Eye (tissue), 1 donor: ENCODE data around the gene KCNJ5.
A peak's percentile ranks its signal among the peaks of the same experiment; 100 is the strongest.

ENCODE experiments used
- DNase-seq: peaks from one replicate; pipeline ENCODE4 v3.0.0-alpha.2; 2015

Gene KCNJ5

DNA sequence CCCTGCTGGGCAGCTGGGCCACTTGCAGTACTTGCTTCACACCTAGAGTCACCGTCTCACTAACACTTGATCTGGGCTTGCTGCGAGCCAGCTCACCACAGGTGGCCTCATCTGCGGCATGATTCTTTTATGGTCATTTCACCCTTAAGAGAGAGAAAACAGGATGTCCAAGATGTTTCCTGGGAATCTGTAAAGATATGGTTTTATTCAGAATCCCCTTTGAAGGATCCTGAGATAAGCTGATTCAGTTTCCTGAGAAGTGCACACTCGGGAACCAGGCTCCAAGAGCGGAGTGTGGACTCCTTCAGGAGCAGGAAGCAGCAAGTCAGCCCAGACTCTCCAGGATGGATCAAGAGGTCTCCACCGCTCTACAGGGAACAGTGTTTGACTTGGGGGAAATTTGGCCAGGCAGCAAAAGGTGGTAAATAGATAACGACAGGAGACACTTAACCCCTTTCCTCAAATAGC, 73.3 kb downstream of the KCNJ5 start:
- no peak for DNase-seq

GRCh38 chr11:128965485-128965884, 74.3 kb downstream of the KCNJ5 start:
- peak; percentile 25 for DNase-seq

DNA sequence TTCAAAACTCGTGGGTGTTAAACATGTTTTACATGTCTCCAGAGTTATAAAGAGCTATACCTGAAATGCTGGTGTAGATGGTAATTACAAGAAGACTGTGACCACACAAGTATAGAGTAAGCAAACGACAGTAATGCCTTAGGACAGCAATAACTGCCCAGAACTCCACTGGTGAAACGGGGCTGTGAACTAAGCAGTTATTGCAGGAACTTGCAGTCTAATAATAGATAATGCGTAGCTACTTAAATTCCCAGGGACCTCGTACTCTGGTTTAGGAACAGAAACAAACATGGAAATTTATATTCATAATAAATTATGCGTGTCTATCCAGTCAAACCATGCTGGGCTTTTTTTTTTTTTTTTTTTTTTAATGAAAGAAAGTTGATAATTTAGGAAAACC, 76.4 kb downstream of the KCNJ5 start:
- DNase-seq: no peak

- no peak for DNase-seq
Observed at GRCh38 chr11:128968916-128969315, 77.8 kb downstream of the KCNJ5 start.
